H1 (cell line): Measurements from ENCODE around the gene HINT2. TPM values are rescaled to one million over a fixed set of nuclear protein-coding genes. Genes with fewer than 3 reads are reported as not detected.

Source experiments
- KDM1A ChIP-seq: fragments of 200-600, 300-600 bp; sonication (generic); IDR thresholded peaks from 2 replicates; pipeline ENCODE4 v1.7.1; 2016; ENCODE audit warnings: mild to moderate bottlenecking, low read length, borderline replicate concordance
- RBBP5 ChIP-seq: IDR thresholded peaks from 2 replicates; pipeline ENCODE4 v1.7.1; 2012; ENCODE audit warnings: low read depth, mild to moderate bottlenecking, inconsistent platforms, low read length, moderate library complexity, borderline replicate concordance
- polyA plus RNA-seq, 7 experiments: library from polyadenylated mRNA; depleted of rRNA in 3 of 7; stranded (reverse) in 5 of 7; unstranded in 2 of 7; fragments of >200 nt in 5 of 7; fragments of 200-250 nt in 2 of 7; gene quantifications; 1 replicate in 5 of 7; 2 replicates in 1 of 7; 4 replicates in 1 of 7; pipeline versions ENCODE4 v1.2.1 to v1.2.3, GENCODE V29; 2011 to 2013; ENCODE audit warnings: missing spikeins in 2 of 7, mixed read lengths in 2 of 7
- total RNA-seq: library from RNA; stranded (reverse); fragmentation: NEBNext Ultra II Directional; extraction: Animal tissue kit (Norgen Biotek cat#: 25700); gene quantifications from 2 replicates; pipeline ENCODE4 v1.2.1, GENCODE V29; 2021

The HINT2 gene
- total and polyA plus RNA-seq, 2 of the 8 experiments (the other 6 are each of a cell fraction or from before 2014, with no cell fraction given), result 32.1 to 51.2 TPM

DNA sequence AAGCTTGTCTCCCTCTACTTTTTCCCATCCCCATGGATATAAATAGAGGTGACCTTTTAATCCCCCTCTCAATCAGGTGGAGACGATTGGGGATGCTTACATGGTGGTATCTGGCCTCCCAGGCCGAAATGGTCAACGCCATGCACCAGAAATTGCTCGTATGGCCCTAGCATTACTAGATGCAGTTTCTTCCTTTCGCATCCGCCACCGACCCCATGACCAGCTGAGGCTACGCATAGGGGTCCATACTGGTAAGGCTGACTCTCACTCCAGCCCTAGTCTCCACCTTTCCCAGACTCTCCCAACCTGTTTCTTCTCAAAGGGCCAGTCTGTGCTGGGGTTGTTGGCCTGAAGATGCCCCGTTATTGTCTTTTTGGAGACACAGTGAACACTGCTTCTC lies 6.4 kb downstream of the HINT2 start (continued):
- TF ChIP-seq KDM1A (no peak), RBBP5 (no peak)
